ENCODE results near the gene CAMKMT. TPM values are rescaled to one million over a fixed set of nuclear protein-coding genes. Genes with fewer than 3 reads are reported as not detected.

Gene CAMKMT
- total and polyA plus RNA-seq, 2 donors (not counting 1 experiment from before 2014, with no cell fraction given), result 6.2 to 23.3 TPM

DNA sequence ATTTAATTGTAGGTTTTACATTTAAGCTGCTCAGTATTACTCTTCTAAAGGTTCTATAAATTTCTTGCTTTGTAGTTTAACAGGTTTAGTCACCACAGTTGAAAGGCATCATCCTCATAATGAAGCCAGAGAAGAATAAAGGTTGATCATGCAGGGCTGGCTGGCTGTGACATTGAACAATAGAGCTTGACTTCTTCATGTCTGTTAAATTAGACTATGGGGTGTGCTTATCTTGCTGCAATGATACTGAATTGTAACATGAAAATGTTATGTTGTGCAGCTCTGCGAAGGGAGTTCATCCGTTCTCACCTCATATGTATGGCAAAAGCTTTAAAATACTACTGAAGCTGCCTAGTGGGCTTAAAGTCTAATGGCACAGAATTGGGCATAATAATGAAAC, 81.8 kb downstream of the CAMKMT start:
- Histone ChIP-seq H4K20me1 (ENCODE audit: control insufficient read depth, insufficient read depth, low read length, poor library complexity, severe bottlenecking) (no peaks in the 10 kb centered on the region), H3K4me2 (replicated peaks; ENCODE audit: low read depth, low read length, poor library complexity, severe bottlenecking) (no peak overlapping the region), H3K4me3 (ENCODE audit: control extremely low read depth in 1 of 5, extremely low read depth in 1 of 5, insufficient read depth in 1 of 5, low read depth in 2 of 5, low read length in 4 of 5) (no peak overlapping the region), H3K27ac (ENCODE audit: low read length in 2 of 2) (no peak overlapping the region), H3K36me3 (replicated peaks in 1 of 2; ENCODE audit: control extremely low read depth in 1 of 2, control insufficient read depth in 1 of 2, extremely low read depth in 1 of 2, insufficient read depth in 2 of 2, low read length in 1 of 2) (no peaks in the 10 kb centered on the region), H3K9me3 (ENCODE audit: control extremely low read depth in 1 of 3, control insufficient read depth in 2 of 3, insufficient read depth in 1 of 3, low read length in 2 of 3) (no peaks in the 10 kb centered on the region), H2AFZ (ENCODE audit: insufficient read depth, low read depth, low read length, poor library complexity, severe bottlenecking) (no peak overlapping the region), H3K27me3 (replicated peaks in 1 of 4; ENCODE audit: control extremely low read depth in 1 of 4, control insufficient read depth in 3 of 4, insufficient read depth in 4 of 4, low read length in 3 of 4) (no peaks in the 10 kb centered on the region), H3K79me2 (ENCODE audit: control insufficient read depth, insufficient read depth, low read length) (no peaks in the 10 kb centered on the region), H3K9ac (ENCODE audit: low read length) (no peak overlapping the region), H3K4me1 (ENCODE audit: control insufficient read depth in 2 of 2, insufficient read depth in 2 of 2, low read length in 2 of 2) (no peaks in the 10 kb centered on the region)
- ChIA-PET POLR2A (no interaction called here), CTCF (no interaction called here)
- no peak for DNase-seq
- no peak for ATAC-seq (ENCODE audit: low read depth)
- Mint-ChIP-seq H3K4me3 (no peak overlapping the region), H3K27ac (no peak overlapping the region), H3K4me1 (no peaks in the 10 kb centered on the region), H3K27me3 (no peaks in the 10 kb centered on the region), H3K9me3 (ENCODE audit: insufficient read depth) (no peaks in the 10 kb centered on the region)
- no peak for TF ChIP-seq EZH2 (IDR thresholded peaks at IDR 0.05; ENCODE audit: borderline replicate concordance, insufficient read depth, low read depth, low read length, poor library complexity, severe bottlenecking)
- TF ChIP-seq, protein P1, sequence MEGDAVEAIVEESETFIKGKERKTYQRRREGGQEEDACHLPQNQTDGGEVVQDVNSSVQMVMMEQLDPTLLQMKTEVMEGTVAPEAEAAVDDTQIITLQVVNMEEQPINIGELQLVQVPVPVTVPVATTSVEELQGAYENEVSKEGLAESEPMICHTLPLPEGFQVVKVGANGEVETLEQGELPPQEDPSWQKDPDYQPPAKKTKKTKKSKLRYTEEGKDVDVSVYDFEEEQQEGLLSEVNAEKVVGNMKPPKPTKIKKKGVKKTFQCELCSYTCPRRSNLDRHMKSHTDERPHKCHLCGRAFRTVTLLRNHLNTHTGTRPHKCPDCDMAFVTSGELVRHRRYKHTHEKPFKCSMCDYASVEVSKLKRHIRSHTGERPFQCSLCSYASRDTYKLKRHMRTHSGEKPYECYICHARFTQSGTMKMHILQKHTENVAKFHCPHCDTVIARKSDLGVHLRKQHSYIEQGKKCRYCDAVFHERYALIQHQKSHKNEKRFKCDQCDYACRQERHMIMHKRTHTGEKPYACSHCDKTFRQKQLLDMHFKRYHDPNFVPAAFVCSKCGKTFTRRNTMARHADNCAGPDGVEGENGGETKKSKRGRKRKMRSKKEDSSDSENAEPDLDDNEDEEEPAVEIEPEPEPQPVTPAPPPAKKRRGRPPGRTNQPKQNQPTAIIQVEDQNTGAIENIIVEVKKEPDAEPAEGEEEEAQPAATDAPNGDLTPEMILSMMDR (IDR thresholded peaks at IDR 0.05), result no peak
- WGBS (ENCODE audit: insufficient coverage), result 100% methylated on average over 2 of the region's 2 CpGs
- intact Hi-C loops (cut with micrococcal nuclease), result no loop called here

DNA sequence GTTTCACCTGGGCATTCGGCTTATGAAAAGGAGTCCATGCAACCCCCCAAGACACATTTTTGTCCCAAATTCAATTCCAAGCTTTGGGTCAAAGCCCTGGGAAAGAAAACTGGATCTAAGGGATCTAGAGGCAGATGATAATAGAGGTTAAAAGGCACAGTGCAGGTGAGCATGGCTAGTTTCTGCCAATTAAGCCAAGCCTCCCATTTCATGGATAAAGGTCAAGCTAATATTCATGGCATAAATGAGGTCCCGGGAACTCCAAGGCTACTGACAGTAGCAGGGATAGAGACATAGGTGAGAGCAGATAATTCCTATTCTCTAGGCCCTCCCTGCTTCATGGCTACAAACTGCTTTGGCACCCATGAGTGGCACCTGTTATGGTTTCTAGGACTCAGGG, 83.1 kb downstream of the CAMKMT start:
- H2AFZ ChIP-seq (ENCODE audit: insufficient read depth, low read depth, low read length, poor library complexity, severe bottlenecking), result no peak overlapping the region
- H3K79me2 ChIP-seq (ENCODE audit: control insufficient read depth, insufficient read depth, low read length), result no peaks in the 10 kb centered on the region
- Mint-ChIP-seq H3K4me1 (no peaks in the 10 kb centered on the region), H3K27ac (no peak overlapping the region), H3K4me3 (no peak overlapping the region), H3K9me3 (ENCODE audit: insufficient read depth) (no peaks in the 10 kb centered on the region), H3K27me3 (no peaks in the 10 kb centered on the region)
- H3K9ac ChIP-seq (ENCODE audit: low read length), result no peak overlapping the region
- H3K4me2 ChIP-seq (replicated peaks; ENCODE audit: low read depth, low read length, poor library complexity, severe bottlenecking), result no peak overlapping the region
- no peaks in the 10 kb centered on the region for H3K27me3 ChIP-seq (replicated peaks in 1 of 4; ENCODE audit: control extremely low read depth in 1 of 4, control insufficient read depth in 3 of 4, insufficient read depth in 4 of 4, low read length in 3 of 4)
- ATAC-seq (ENCODE audit: low read depth) (no peak), DNase-seq (no peak)
- no peak overlapping the region for H3K27ac ChIP-seq (ENCODE audit: low read length in 2 of 2)
- intact Hi-C loops (cut with micrococcal nuclease), result no loop called here
- no peaks in the 10 kb centered on the region for H4K20me1 ChIP-seq (ENCODE audit: control insufficient read depth, insufficient read depth, low read length, poor library complexity, severe bottlenecking)
- CTCF ChIA-PET, result interaction anchor here (0.8 kb wide), 1 partner anchor 35 kb away, joined by 3 read pairs; no protein-coding TSS in a partner anchor
- POLR2A ChIA-PET, result no interaction called here
- H3K9me3 ChIP-seq (ENCODE audit: control extremely low read depth in 1 of 3, control insufficient read depth in 2 of 3, insufficient read depth in 1 of 3, low read length in 2 of 3), result no peaks in the 10 kb centered on the region
- H3K4me1 ChIP-seq (ENCODE audit: control insufficient read depth in 2 of 2, insufficient read depth in 2 of 2, low read length in 2 of 2), result no peaks in the 10 kb centered on the region
- WGBS (ENCODE audit: insufficient coverage), result no CpG with 5 or more reads among the region's 2 CpGs
- no peaks in the 10 kb centered on the region for H3K36me3 ChIP-seq (replicated peaks in 1 of 2; ENCODE audit: control extremely low read depth in 1 of 2, control insufficient read depth in 1 of 2, extremely low read depth in 1 of 2, insufficient read depth in 2 of 2, low read length in 1 of 2)
- TF ChIP-seq, protein P1 (IDR thresholded peaks at IDR 0.05), result no peak
- no peak for TF ChIP-seq EZH2 (IDR thresholded peaks at IDR 0.05; ENCODE audit: borderline replicate concordance, insufficient read depth, low read depth, low read length, poor library complexity, severe bottlenecking)
- H3K4me3 ChIP-seq (ENCODE audit: control extremely low read depth in 1 of 5, extremely low read depth in 1 of 5, insufficient read depth in 1 of 5, low read depth in 2 of 5, low read length in 4 of 5), result no peak overlapping the region

Data from B cell (primary cell).